Astrocyte of the cerebellum (primary cell): ENCODE measurements around the gene CRYL1.

Experiments
- DNase-seq: peaks from one replicate; pipeline ENCODE4 v3.0.0-alpha.2; 2011; ENCODE audit warnings: low read depth
- H3K4me3 ChIP-seq: 2 replicates; pipeline ENCODE4 v1.5.1; 2011; ENCODE audit warnings: mild to moderate bottlenecking, low read depth, low read length, moderate library complexity
- in situ Hi-C: cut with HindIII; loops from 2 replicates; pipeline ENCODE4 v1.10.0; 2017; ENCODE audit warnings: low sequenced_read_pairs
- TF ChIP-seq, protein P1 (sequence below): IDR thresholded peaks from 2 replicates; pipeline ENCODE4 v1.5.1; 2012; ENCODE audit warnings: low read length, low read depth, moderate library complexity, mild to moderate bottlenecking; ENCODE audit errors: missing control alignments

The CRYL1 gene

DNA sequence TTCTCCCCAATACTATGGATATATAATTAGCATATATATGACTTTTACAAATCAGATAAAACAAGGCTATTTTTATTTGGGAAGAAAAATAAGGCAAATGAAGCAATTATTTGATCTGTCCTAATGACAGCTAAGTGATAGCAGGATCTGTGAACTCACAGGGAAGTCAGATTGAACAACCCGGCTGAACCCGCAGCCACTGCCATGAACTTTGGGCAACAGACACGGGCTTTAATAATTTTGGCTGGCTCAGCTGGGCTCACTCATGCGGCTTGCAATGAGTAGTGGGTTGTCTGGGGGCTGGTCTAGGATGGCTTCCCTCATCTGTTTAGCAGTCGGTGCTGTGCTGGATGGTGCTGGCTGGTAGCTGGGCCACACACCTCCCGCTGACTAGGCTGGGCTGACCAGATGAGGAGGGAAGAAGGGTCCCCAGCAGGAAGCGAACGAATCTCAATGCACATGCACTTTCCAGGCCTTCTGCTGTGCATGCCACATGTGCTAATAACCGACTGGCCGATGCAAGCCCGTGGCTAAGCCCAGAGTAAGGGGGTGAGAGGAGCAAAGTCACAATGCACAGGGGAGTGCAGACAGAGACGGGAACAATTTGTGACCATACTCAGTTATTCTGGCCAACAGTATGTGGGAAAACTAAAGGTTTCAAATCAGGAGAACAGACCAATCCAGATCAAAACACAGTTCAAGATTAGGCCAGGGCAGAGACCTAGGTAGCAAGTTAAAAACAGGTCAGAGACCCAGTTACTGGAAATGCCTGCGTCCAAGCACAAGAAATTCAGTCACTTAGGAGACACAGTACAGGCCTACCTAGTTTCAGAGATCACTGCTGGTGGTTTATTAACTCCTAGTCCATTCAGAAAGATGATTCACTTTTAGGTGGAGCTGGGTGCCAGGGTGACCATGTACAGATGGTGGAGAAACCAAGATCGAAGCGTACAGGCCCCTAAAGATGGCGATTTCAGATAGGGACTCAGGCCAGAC, 22.3 kb downstream of the CRYL1 start:
- TF ChIP-seq, protein P1, sequence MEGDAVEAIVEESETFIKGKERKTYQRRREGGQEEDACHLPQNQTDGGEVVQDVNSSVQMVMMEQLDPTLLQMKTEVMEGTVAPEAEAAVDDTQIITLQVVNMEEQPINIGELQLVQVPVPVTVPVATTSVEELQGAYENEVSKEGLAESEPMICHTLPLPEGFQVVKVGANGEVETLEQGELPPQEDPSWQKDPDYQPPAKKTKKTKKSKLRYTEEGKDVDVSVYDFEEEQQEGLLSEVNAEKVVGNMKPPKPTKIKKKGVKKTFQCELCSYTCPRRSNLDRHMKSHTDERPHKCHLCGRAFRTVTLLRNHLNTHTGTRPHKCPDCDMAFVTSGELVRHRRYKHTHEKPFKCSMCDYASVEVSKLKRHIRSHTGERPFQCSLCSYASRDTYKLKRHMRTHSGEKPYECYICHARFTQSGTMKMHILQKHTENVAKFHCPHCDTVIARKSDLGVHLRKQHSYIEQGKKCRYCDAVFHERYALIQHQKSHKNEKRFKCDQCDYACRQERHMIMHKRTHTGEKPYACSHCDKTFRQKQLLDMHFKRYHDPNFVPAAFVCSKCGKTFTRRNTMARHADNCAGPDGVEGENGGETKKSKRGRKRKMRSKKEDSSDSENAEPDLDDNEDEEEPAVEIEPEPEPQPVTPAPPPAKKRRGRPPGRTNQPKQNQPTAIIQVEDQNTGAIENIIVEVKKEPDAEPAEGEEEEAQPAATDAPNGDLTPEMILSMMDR: no peak
- H3K4me3 ChIP-seq: no peak overlapping the region
- in situ Hi-C loops: no loop called here
- DNase-seq: no peak

DNA sequence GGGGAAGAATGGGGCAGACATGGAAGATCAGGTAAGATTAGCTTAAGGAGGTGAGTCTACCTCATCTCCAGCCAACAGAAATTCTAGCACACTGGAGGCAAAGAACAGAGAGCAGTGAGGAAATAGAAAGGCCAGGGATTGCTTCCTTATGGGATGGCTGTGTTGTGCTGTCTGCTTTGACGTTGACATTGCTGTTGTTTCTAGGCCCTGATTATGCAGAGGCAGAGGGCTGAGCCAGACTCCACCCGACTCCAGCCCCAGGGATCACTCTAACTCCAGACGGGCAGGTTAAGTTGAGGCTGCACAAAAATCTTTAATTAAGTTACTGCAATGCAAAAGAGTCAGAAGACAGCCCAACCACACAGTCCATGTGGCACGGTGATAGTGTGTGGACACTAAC, 24.1 kb downstream of the CRYL1 start:
- DNase-seq: no peak
- TF ChIP-seq, protein P1: no peak
- no peak overlapping the region for H3K4me3 ChIP-seq
- in situ Hi-C loops: no loop called here

DNA sequence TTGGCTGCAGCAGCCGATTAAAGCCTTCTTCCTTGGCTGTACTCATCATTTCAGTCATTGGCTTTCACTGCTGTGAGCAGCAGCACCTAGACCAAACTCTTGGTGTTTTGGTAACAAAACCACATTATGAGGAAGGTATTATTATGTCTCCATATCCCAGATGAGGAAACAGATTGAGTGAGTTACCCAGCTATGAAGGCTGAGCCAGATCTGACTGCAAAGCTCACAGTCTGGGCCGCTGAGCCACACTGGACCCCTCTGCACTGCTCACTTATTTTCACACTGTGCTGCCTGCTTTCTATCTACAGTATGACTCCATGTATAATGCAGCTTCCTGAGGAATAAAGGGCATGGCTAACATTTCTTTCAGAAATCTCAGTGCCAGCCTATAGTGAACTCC, 24.5 kb downstream of the CRYL1 start:
- in situ Hi-C loops: no loop called here

DNA sequence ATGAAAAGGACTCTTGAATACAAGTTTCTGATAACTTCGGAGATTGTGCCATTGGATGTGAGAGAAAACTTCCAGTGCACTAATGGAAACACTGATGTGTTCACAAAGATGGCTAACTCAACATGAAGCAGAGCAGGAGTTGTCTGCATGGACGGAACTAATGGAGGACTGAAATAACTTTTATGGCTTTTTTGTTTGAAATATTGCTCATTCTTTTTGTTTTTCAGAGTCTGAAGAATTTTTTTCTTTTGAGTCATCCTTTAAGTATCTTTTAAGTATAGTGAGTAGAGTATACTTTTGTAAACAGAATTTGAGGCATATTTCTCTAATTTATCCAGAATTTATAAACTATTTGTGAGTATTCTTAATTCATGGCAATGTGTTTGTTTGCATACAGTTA, 25.7 kb downstream of the CRYL1 start:
- no peak overlapping the region for H3K4me3 ChIP-seq
- in situ Hi-C loops: no loop called here
- TF ChIP-seq, protein P1: no peak
- DNase-seq: no peak

More for the DNA sequence above, 24.5 kb downstream of the CRYL1 start:
- TF ChIP-seq, protein P1: no peak
- H3K4me3 ChIP-seq: no peak overlapping the region
- no peak for DNase-seq

DNA sequence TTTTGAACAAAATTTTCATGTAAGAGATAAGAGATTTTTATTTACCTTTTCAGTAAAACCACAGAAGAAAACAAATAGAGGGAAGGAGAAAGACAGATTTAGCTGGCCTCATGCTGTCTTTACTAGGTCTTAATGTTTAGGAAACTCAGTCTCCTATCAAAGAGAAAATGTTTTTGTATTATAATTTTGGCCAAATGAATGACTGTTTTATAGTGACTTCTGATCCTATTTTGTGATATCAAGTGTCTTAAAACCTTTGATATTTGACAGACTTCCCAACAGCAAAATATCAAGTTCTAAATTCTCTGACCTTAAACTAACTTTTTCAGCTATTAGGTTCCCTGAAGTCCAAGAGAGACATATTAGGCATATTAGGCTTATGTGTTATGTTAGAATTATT, 27.0 kb downstream of the CRYL1 start:
- in situ Hi-C loops: no loop called here
- no peak overlapping the region for H3K4me3 ChIP-seq
- TF ChIP-seq, protein P1: no peak
- no peak for DNase-seq

DNA sequence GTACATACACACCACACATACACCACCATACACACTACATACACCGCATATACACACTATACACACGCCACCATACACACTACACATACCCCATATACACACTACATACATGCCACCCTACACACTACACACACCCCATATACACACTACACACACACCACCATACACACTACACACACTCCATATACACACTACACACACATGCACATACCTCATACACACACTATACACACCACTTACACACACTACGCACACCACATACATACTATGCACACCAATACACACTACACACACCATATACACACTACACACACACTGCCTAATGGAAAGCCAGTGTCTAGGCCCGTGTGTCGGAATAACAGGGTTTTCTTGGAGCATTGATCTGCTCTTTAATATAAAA, 27.5 kb downstream of the CRYL1 start:
- DNase-seq: no peak
- H3K4me3 ChIP-seq: no peak overlapping the region
- TF ChIP-seq, protein P1: no peak
- in situ Hi-C loops: no loop called here
